PC-9 (cell line): Measurements from ENCODE around the gene UBTD1.

Source experiments
- CTCF ChIP-seq: fragments of 200-600 bp; sonication (generic); conservative IDR thresholded peaks from 2 replicates; pipeline ENCODE4 v1.6.1; 2017; ENCODE audit warnings: mixed run types, antibody characterized with exemption, mild to moderate bottlenecking, moderate library complexity
- EZH2 ChIP-seq: fragments of 200-600 bp; sonication (generic); IDR thresholded peaks from 2 replicates; pipeline ENCODE4 v1.8.0; 2017; ENCODE audit warnings: antibody characterized with exemption, low read depth

DNA sequence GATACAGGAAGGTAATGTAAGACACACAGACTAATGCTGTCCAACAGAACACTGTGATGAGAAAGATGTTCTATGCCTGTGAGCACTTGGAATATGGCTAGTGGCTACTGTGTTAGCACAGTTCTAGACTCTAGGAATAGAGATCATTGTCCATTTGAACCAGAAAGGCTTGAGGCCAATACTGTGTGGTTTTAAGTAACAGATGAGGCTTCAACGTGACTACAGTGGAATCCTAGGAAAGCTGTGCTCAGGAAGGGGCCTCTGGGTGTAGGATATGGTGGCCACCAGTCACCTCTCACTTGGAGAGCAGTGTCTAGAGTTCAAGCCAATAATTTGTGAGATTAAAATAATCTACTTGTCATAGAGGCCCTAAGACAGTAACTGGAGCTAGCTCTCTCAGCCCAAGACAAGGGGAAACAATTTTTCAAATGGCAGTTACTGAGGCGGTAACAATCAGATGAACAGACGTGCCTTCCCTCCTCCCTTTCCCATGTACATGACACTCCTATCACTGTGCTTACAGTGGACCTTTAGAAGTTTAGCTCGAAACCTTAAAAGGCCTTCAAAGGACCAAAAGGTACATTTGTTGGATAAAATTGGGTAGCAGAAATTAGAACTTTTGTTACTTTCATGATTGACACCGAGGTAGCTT, 42.6 kb upstream of the UBTD1 start:
- TF ChIP-seq CTCF (no peak), EZH2 (no peak)
